ENCODE data around the gene FBXW8.

Gene FBXW8

GRCh38 chr12:116958402-116959197 is 47.9 kb downstream of the FBXW8 start:
- DNase-seq (ENCODE audit: low spot score) = no peak
- TF ChIP-seq CTCF (conservative IDR thresholded peaks at IDR 0.05; ENCODE audit: low read depth) = no peak
- ChIA-PET POLR2A (ENCODE audit: low non-redundant PET) (no interaction called here), CTCF (interaction anchor here (0.8 kb wide), 1 partner anchor 143 kb away, joined by 7 read pairs; no protein-coding TSS in a partner anchor)
- no peak overlapping the region for H3K27ac ChIP-seq

- CTCF ChIA-PET = interaction anchor here (0.8 kb wide), 1 partner anchor 143 kb away, joined by 7 read pairs; no protein-coding TSS in a partner anchor
- TF ChIP-seq CTCF (conservative IDR thresholded peaks at IDR 0.05; ENCODE audit: low read depth) = no peak
- H3K27ac ChIP-seq = no peak overlapping the region
- POLR2A ChIA-PET (ENCODE audit: low non-redundant PET) = no interaction called here
- DNase-seq (ENCODE audit: low spot score) = no peak
Observed at GRCh38 chr12:116959198-116959460, 48.4 kb downstream of the FBXW8 start.

- POLR2A ChIA-PET (ENCODE audit: low non-redundant PET) = interaction anchor here (0.6 kb wide), 1 partner anchor 108 kb away, joined by 3 read pairs; no protein-coding TSS in a partner anchor
- no peak for TF ChIP-seq CTCF (conservative IDR thresholded peaks at IDR 0.05; ENCODE audit: low read depth)
- CTCF ChIA-PET = interaction anchor here (0.5 to 0.8 kb wide), 2 partner anchors 144 to 233 kb away, joined by 3 to 7 read pairs; no protein-coding TSS in a partner anchor
- DNase-seq (ENCODE audit: low spot score) = no peak
- H3K27ac ChIP-seq = no peak overlapping the region
Observed at GRCh38 chr12:116959845-116960514, 49.2 kb downstream of the FBXW8 start.

GRCh38 chr12:116962197-116962596 is 51.4 kb downstream of the FBXW8 start:
- POLR2A ChIA-PET (ENCODE audit: low non-redundant PET) = no interaction called here
- no peak for TF ChIP-seq CTCF (conservative IDR thresholded peaks at IDR 0.05; ENCODE audit: low read depth)
- H3K27ac ChIP-seq = no peak overlapping the region
- DNase-seq (ENCODE audit: low spot score) = no peak
- CTCF ChIA-PET = interaction anchor here (0.7 kb wide), 1 partner anchor 8 kb away, joined by 4 read pairs; no protein-coding TSS in a partner anchor

GRCh38 chr12:116962783-116963356 is 52.1 kb downstream of the FBXW8 start:
- ChIA-PET CTCF (no interaction called here), POLR2A (ENCODE audit: low non-redundant PET) (no interaction called here)
- no peak for DNase-seq (ENCODE audit: low spot score)
- no peak for TF ChIP-seq CTCF (conservative IDR thresholded peaks at IDR 0.05; ENCODE audit: low read depth)
- no peak overlapping the region for H3K27ac ChIP-seq

Data from RWPE1 (cell line).